RWPE2 (cell line): ENCODE data around the gene PARVB.

Experiments
- ATAC-seq: fragments of 200-7000 bp; cut with Tn5 transposase; 3 replicates; pipeline ENCODE4 v1.9.1; 2021; ENCODE audit warnings: low read depth
- DNase-seq: peaks from one replicate; pipeline ENCODE4 v3.0.0-alpha.2; 2020; ENCODE audit warnings: low spot score
- H3K27ac ChIP-seq: fragments of 450-650 bp; 2 replicates; pipeline ENCODE4 v1.5.1; 2017; ENCODE audit warnings: mild to moderate bottlenecking; ENCODE audit not compliant: poor library complexity, severe bottlenecking
- H3K27me3 ChIP-seq: fragments of 250-450 bp; sonication (Bioruptor Pico); 2 replicates; pipeline ENCODE4 v1.5.1; 2021; ENCODE audit warnings: mild to moderate bottlenecking, moderate library complexity; ENCODE audit not compliant: insufficient read depth, poor library complexity, severe bottlenecking
- H3K36me3 ChIP-seq: fragments of 250-450 bp; sonication (Bioruptor Pico); 2 replicates; pipeline ENCODE4 v1.5.1; 2020; ENCODE audit warnings: low read depth, mild to moderate bottlenecking, moderate library complexity
- H3K4me1 ChIP-seq: fragments of 250-450 bp; sonication (Bioruptor Pico); 2 replicates; pipeline ENCODE4 v1.5.1; 2021; ENCODE audit warnings: mild to moderate bottlenecking, moderate library complexity; ENCODE audit not compliant: insufficient read depth, poor library complexity, severe bottlenecking
- H3K4me3 ChIP-seq: fragments of 250-450 bp; sonication (Bioruptor Pico); 2 replicates; pipeline ENCODE4 v1.5.1; 2021; ENCODE audit warnings: mild to moderate bottlenecking, moderate library complexity; ENCODE audit not compliant: severe bottlenecking
- H3K9me3 ChIP-seq: fragments of 250-450 bp; sonication (Bioruptor Pico); 2 replicates; pipeline ENCODE4 v1.5.1; 2021; ENCODE audit warnings: mild to moderate bottlenecking, moderate library complexity; ENCODE audit not compliant: severe bottlenecking
- CTCF ChIP-seq: fragments of 450-650 bp; IDR thresholded peaks from one replicate; pipeline ENCODE4 v1.5.1; 2017; ENCODE audit warnings: mild to moderate bottlenecking, moderate library complexity; ENCODE audit not compliant: poor library complexity, severe bottlenecking

The PARVB gene

GRCh38 chr22:43980579-43980978, 43.5 kb upstream of the PARVB start:
- Histone ChIP-seq H3K4me3 (no peak overlapping the region), H3K36me3 (peaks cover 80% of the 10 kb centered on the region)

GRCh38 chr22:43980996-43981395, 43.1 kb upstream of the PARVB start:
- Histone ChIP-seq H3K9me3 (no peaks in the 10 kb centered on the region), H3K4me1 (no peaks in the 10 kb centered on the region), H3K27me3 (no peaks in the 10 kb centered on the region), H3K27ac (no peak overlapping the region), H3K36me3 (peaks cover 78% of the 10 kb centered on the region), H3K4me3 (no peak overlapping the region)
- TF ChIP-seq CTCF: no peak
- no peak for ATAC-seq
- DNase-seq: no peak

More at GRCh38 chr22:43980579-43980978, 43.5 kb upstream of the PARVB start:
- TF ChIP-seq CTCF: no peak
- Histone ChIP-seq H3K4me1 (no peaks in the 10 kb centered on the region), H3K27ac (no peak overlapping the region), H3K9me3 (no peaks in the 10 kb centered on the region), H3K27me3 (no peaks in the 10 kb centered on the region)
- DNase-seq (no peak), ATAC-seq (no peak)

GRCh38 chr22:43983808-43984207, 40.3 kb upstream of the PARVB start:
- ATAC-seq (no peak), DNase-seq (no peak)
- Histone ChIP-seq H3K27me3 (no peaks in the 10 kb centered on the region), H3K4me3 (no peak overlapping the region), H3K9me3 (no peaks in the 10 kb centered on the region), H3K36me3 (peaks cover 79% of the 10 kb centered on the region), H3K27ac (no peak overlapping the region), H3K4me1 (no peaks in the 10 kb centered on the region)
- no peak for TF ChIP-seq CTCF

- Histone ChIP-seq H3K27ac (no peak overlapping the region), H3K4me3 (no peak overlapping the region), H3K9me3 (no peaks in the 10 kb centered on the region), H3K36me3 (peaks cover 82% of the 10 kb centered on the region), H3K4me1 (no peaks in the 10 kb centered on the region), H3K27me3 (no peaks in the 10 kb centered on the region)
- ATAC-seq: no peak
- DNase-seq: no peak
- no peak for TF ChIP-seq CTCF
Measured at GRCh38 chr22:43985532-43985931, 38.6 kb upstream of the PARVB start.

GRCh38 chr22:43988116-43988820, 35.8 kb upstream of the PARVB start:
- Histone ChIP-seq H3K36me3 (peaks cover 78% of the 10 kb centered on the region), H3K4me1 (no peaks in the 10 kb centered on the region), H3K9me3 (no peaks in the 10 kb centered on the region), H3K27me3 (no peaks in the 10 kb centered on the region), H3K27ac (no peak overlapping the region), H3K4me3 (no peak overlapping the region)
- no peak for TF ChIP-seq CTCF
- ATAC-seq (no peak), DNase-seq (no peak)
